HEK293 (cell line): ENCODE measurements around the gene CDK10.
A peak's percentile ranks its signal among the peaks of the same experiment; 100 is the strongest.

Experiments
- CTCF ChIA-PET: fragments of 350-600 bp; formaldehyde crosslinking; extraction: SDS; loops from one replicate; lab custom pipeline; 2021; ENCODE audit warnings: antibody characterized with exemption; lab: Yijun Ruan, JAX
- POLR2A ChIA-PET: fragments of 300-600 bp; formaldehyde crosslinking; extraction: SDS; loops from one replicate; lab custom pipeline; 2020; ENCODE audit warnings: antibody characterized with exemption, inconsistent platforms; lab: Yijun Ruan, JAX
- H3K27ac ChIP-seq: fragments of 200-500 bp; sonication (Bioruptor generic); 2 replicates; pipeline ENCODE4 v1.5.1; 2014; ENCODE audit warnings: low read depth, low read length, control low read depth, inconsistent platforms; ENCODE audit errors: extremely low read depth
- H3K36me3 ChIP-seq, 2 experiments: fragments of 200-500 bp in 1 of 2; sonication (Bioruptor generic) in 1 of 2; 1 replicate in 1 of 2; 2 replicates in 1 of 2; pipeline ENCODE4 v1.5.1; 2014 to 2017; ENCODE audit warnings: inconsistent platforms in 2 of 2, low read length in 2 of 2; ENCODE audit not compliant: control insufficient read depth in 2 of 2, insufficient read depth in 1 of 2
- H3K4me1 ChIP-seq: fragments of 200-500 bp; sonication (Bioruptor generic); 2 replicates; pipeline ENCODE4 v1.5.1; 2014; ENCODE audit warnings: mild to moderate bottlenecking, low read length, inconsistent platforms; ENCODE audit not compliant: control insufficient read depth, insufficient read depth
- H3K4me3 ChIP-seq: 2 replicates; pipeline ENCODE4 v1.5.1; 2011; ENCODE audit warnings: low read depth, mild to moderate bottlenecking, control low read depth, low read length, moderate library complexity
- H3K9me3 ChIP-seq: fragments of 200-500 bp; sonication (Bioruptor generic); 2 replicates; pipeline ENCODE4 v1.5.1; 2014; ENCODE audit warnings: low read depth, low read length, inconsistent platforms; ENCODE audit not compliant: control insufficient read depth, insufficient read depth
- IKZF3 ChIP-seq: fragments of 450-650 bp; IDR thresholded peaks from 2 replicates; pipeline ENCODE4 v1.5.0; 2018; ENCODE audit warnings: missing biosample characterization, mild to moderate bottlenecking, missing genetic modification characterization, moderate library complexity
- KLF10 ChIP-seq: fragments of 450-650 bp; IDR thresholded peaks from 2 replicates; pipeline ENCODE4 v1.5.1; 2018; ENCODE audit warnings: missing biosample characterization, mild to moderate bottlenecking, missing genetic modification characterization
- KLF8 ChIP-seq: fragments of 450-650 bp; formaldehyde crosslinking; IDR thresholded peaks from 2 replicates; pipeline ENCODE4 v1.5.1; 2016; ENCODE audit warnings: missing biosample characterization, missing genetic modification characterization
- MZF1 ChIP-seq: fragments of 450-650 bp; formaldehyde crosslinking; IDR thresholded peaks from 2 replicates; pipeline ENCODE4 v1.5.1; 2017; ENCODE audit warnings: missing biosample characterization, missing genetic modification characterization, borderline replicate concordance
- SCRT1 ChIP-seq: fragments of 450-650 bp; formaldehyde crosslinking; IDR thresholded peaks from 2 replicates; pipeline ENCODE4 v1.5.1; 2016; ENCODE audit warnings: missing biosample characterization, missing genetic modification characterization, borderline replicate concordance
- SP2 ChIP-seq: fragments of 450-650 bp; formaldehyde crosslinking; IDR thresholded peaks from 2 replicates; pipeline ENCODE4 v1.5.1; 2016; ENCODE audit warnings: missing biosample characterization, missing genetic modification characterization
- YY1 ChIP-seq: fragments of 450-650 bp; formaldehyde crosslinking; IDR thresholded peaks from 2 replicates; pipeline ENCODE4 v1.5.1; 2018; ENCODE audit warnings: missing biosample characterization, missing genetic modification characterization
- ZBTB1 ChIP-seq: fragments of 450-650 bp; formaldehyde crosslinking; IDR thresholded peaks from 2 replicates; pipeline ENCODE4 v1.5.1; 2016; ENCODE audit warnings: missing biosample characterization, missing genetic modification characterization
- ZBTB17 ChIP-seq: fragments of 450-650 bp; formaldehyde crosslinking; IDR thresholded peaks from 2 replicates; pipeline ENCODE4 v1.5.1; 2016; ENCODE audit warnings: missing biosample characterization, missing genetic modification characterization
- ZNF10 ChIP-seq: fragments of 450-650 bp; formaldehyde crosslinking; IDR thresholded peaks from 2 replicates; pipeline ENCODE4 v1.5.1; 2017; ENCODE audit warnings: missing biosample characterization, missing genetic modification characterization
- ZNF114 ChIP-seq: fragments of 450-650 bp; formaldehyde crosslinking; IDR thresholded peaks from 2 replicates; pipeline ENCODE4 v1.5.0; 2017; ENCODE audit warnings: missing biosample characterization, missing genetic modification characterization
- ZNF16 ChIP-seq: fragments of 450-650 bp; formaldehyde crosslinking; IDR thresholded peaks from 2 replicates; pipeline ENCODE4 v1.5.1; 2016; ENCODE audit warnings: low read depth, missing biosample characterization, missing genetic modification characterization
- ZNF280D ChIP-seq: fragments of 450-650 bp; formaldehyde crosslinking; IDR thresholded peaks from 2 replicates; pipeline ENCODE4 v1.5.1; 2016; ENCODE audit warnings: missing biosample characterization, missing genetic modification characterization
- ZNF335 ChIP-seq: fragments of 450-650 bp; formaldehyde crosslinking; conservative IDR thresholded peaks from 2 replicates; pipeline ENCODE4 v1.5.1; 2016; ENCODE audit warnings: missing biosample characterization, missing genetic modification characterization
- ZNF37A ChIP-seq: fragments of 450-650 bp; IDR thresholded peaks from 2 replicates; pipeline ENCODE4 v1.5.1; 2018; ENCODE audit warnings: missing biosample characterization, missing genetic modification characterization
- ZNF404 ChIP-seq: fragments of 450-650 bp; formaldehyde crosslinking; IDR thresholded peaks from 2 replicates; pipeline ENCODE4 v1.5.1; 2017; ENCODE audit warnings: missing biosample characterization, missing genetic modification characterization
- ZNF48 ChIP-seq: fragments of 450-650 bp; formaldehyde crosslinking; IDR thresholded peaks from 2 replicates; pipeline ENCODE4 v1.5.1; 2016; ENCODE audit warnings: missing biosample characterization, missing genetic modification characterization
- ZNF510 ChIP-seq: fragments of 450-650 bp; formaldehyde crosslinking; IDR thresholded peaks from 2 replicates; pipeline ENCODE4 v1.5.1; 2018; ENCODE audit warnings: mild to moderate bottlenecking, missing genetic modification characterization, missing biosample characterization; ENCODE audit not compliant: insufficient replicate concordance
- ZNF530 ChIP-seq: fragments of 450-650 bp; formaldehyde crosslinking; IDR thresholded peaks from 2 replicates; pipeline ENCODE4 v1.5.1; 2016; ENCODE audit warnings: low read depth, missing biosample characterization, missing genetic modification characterization
- ZNF596 ChIP-seq: fragments of 450-650 bp; IDR thresholded peaks from 2 replicates; pipeline ENCODE4 v1.5.0; 2018; ENCODE audit warnings: missing biosample characterization, mild to moderate bottlenecking, missing genetic modification characterization, moderate library complexity
- ZNF654 ChIP-seq: fragments of 450-650 bp; formaldehyde crosslinking; IDR thresholded peaks from 2 replicates; pipeline ENCODE4 v1.5.1; 2016; ENCODE audit warnings: low read depth, missing biosample characterization, missing genetic modification characterization
- ZNF660 ChIP-seq: fragments of 450-650 bp; IDR thresholded peaks from 2 replicates; pipeline ENCODE4 v1.5.1; 2018; ENCODE audit warnings: missing biosample characterization, mild to moderate bottlenecking, missing genetic modification characterization
- ZNF692 ChIP-seq: fragments of 450-650 bp; formaldehyde crosslinking; IDR thresholded peaks from 2 replicates; pipeline ENCODE4 v1.5.1; 2016; ENCODE audit warnings: missing biosample characterization, missing genetic modification characterization
- ZNF791 ChIP-seq: fragments of 450-650 bp; formaldehyde crosslinking; IDR thresholded peaks from 2 replicates; pipeline ENCODE4 v1.5.1; 2016; ENCODE audit warnings: missing biosample characterization, missing genetic modification characterization
- TF ChIP-seq, protein P1 (sequence below): fragments of 450-650 bp; formaldehyde crosslinking; IDR thresholded peaks from 2 replicates; pipeline ENCODE4 v1.5.1; 2016; ENCODE audit warnings: missing biosample characterization, missing genetic modification characterization

Gene CDK10

GRCh38 chr16:89686520-89687091 lies at the start of gene CDK10 (continued):
- TF ChIP-seq ZNF692 (tag by site-specific recombination) (peak; percentile 46; the same call in 1 of the 2 replicates), ZNF48 (tag by site-specific recombination) (no peak), ZBTB1 (tag by site-specific recombination) (no peak), YY1 (tag by site-specific recombination) (peak; percentile 56; the same call in 1 of the 2 replicates), ZNF114 (tag by site-specific recombination) (no peak), MZF1 (tag by site-specific recombination) (no peak), ZBTB17 (tag by site-specific recombination) (no peak), KLF8 (tag by site-specific recombination) (peak; percentile 74; the same call in 1 of the 2 replicates), ZNF596 (tag by site-specific recombination) (0 out of 2 replicates have a peak, but pooled peaks have one; percentile 2), ZNF335 (tag by site-specific recombination) (peak; percentile 96)
- TF ChIP-seq, protein P1, sequence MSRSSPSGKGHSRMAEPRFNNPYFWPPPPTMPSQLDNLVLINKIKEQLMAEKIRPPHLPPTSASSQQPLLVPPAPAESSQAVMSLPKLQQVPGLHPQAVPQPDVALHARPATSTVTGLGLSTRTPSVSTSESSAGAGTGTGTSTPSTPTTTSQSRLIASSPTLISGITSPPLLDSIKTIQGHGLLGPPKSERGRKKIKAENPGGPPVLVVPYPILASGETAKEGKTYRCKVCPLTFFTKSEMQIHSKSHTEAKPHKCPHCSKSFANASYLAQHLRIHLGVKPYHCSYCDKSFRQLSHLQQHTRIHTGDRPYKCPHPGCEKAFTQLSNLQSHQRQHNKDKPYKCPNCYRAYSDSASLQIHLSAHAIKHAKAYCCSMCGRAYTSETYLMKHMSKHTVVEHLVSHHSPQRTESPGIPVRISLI (tag by site-specific recombination), result no peak
- TF ChIP-seq, all 188 proteins: peak for 33

DNA sequence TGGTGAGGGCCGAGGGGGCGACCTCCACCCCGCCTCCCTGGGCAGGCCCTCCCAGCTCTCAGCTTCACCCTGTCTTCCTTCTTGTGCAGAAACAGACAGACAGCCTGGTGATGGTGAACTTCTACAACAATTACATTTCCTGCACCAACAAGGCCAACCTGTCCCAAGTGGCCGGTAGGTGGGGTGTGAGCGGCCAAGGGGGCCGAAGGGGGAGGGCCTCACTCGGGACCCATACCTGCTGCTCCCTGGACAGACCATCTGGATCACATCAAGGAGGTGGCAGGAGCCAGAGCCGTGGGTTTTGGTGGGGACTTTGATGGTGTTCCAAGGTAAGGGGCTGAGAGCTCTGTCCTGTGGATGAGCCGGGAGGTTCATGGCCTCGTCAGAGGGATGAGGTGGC lies 49.1 kb upstream of the CDK10 start:
- TF ChIP-seq ZNF16 (tag by site-specific recombination) (no peak), ZNF280D (no peak), SP2 (tag by site-specific recombination) (0 out of 2 replicates have a peak, but pooled peaks have one; percentile 3), ZNF510 (tag by site-specific recombination) (no peak), ZNF37A (tag by site-specific recombination) (no peak)
- no peak overlapping the region for H3K4me3 ChIP-seq
- no peaks in the 10 kb centered on the region for H3K4me1 ChIP-seq
- H3K27ac ChIP-seq, result no peak overlapping the region
- H3K36me3 ChIP-seq, result no peaks in the 10 kb centered on the region
- H3K9me3 ChIP-seq, result no peaks in the 10 kb centered on the region
- POLR2A ChIA-PET, result no interaction called here
- CTCF ChIA-PET, result no interaction called here

- POLR2A ChIA-PET, result no interaction called here
- no peak overlapping the region for H3K4me3 ChIP-seq
- no peaks in the 10 kb centered on the region; a peak in 1 of 3 replicates for H3K36me3 ChIP-seq
- CTCF ChIA-PET, result no interaction called here
- H3K4me1 ChIP-seq, result no peaks in the 10 kb centered on the region
- H3K9me3 ChIP-seq, result no peaks in the 10 kb centered on the region
- H3K27ac ChIP-seq, result no peak overlapping the region
- TF ChIP-seq ZNF404 (tag by site-specific recombination), result no peak
- TF ChIP-seq ZNF10, result no peak
- TF ChIP-seq ZNF660 (tag by site-specific recombination), result no peak
- TF ChIP-seq IKZF3 (tag by site-specific recombination), result no peak
- TF ChIP-seq ZNF596 (tag by site-specific recombination), result no peak
- no peak for TF ChIP-seq ZNF530
- TF ChIP-seq ZNF791 (tag by site-specific recombination), result no peak
- TF ChIP-seq ZNF654, result no peak
- no peak for TF ChIP-seq SCRT1 (tag by site-specific recombination)
- no peak for TF ChIP-seq KLF10 (tag by site-specific recombination)
Measured at GRCh38 chr16:89638455-89638854, 48.0 kb upstream of the CDK10 start.
